Cardiac fibroblast (primary cell): ENCODE data around the gene DDX24.

Experiments
- DNase-seq, 2 donors: peaks; one replicate each; pipeline versions ENCODE4 v3.0.0 to v3.0.0-alpha.2; 2010; ENCODE audit warnings: low read depth in 2 of 2
- H3K4me3 ChIP-seq, 2 donors: replicated peaks in 1 of 2; 1 replicate in 1 of 2; 2 replicates in 1 of 2; pipeline ENCODE4 v1.5.1; 2011; ENCODE audit warnings: low read depth in 2 of 2, low read length in 2 of 2, mild to moderate bottlenecking in 2 of 2, moderate library complexity in 1 of 2
- CTCF ChIP-seq: IDR thresholded peaks from one replicate; pipeline ENCODE4 v1.5.1; 2011; ENCODE audit warnings: low read depth, mild to moderate bottlenecking, low read length, inconsistent platforms

Gene DDX24

GRCh38 chr14:94115058-94115591, 34.1 kb upstream of the DDX24 start:
- no peak overlapping the region for H3K4me3 ChIP-seq
- peak in 1 of 2 donors; percentile 38 for DNase-seq
- no peak for TF ChIP-seq CTCF

- no peak overlapping the region for H3K4me3 ChIP-seq
- TF ChIP-seq CTCF: no peak
- DNase-seq: no peak
Measured at GRCh38 chr14:94114589-94115057, 33.6 kb upstream of the DDX24 start.

GRCh38 chr14:94113908-94114588, 33.0 kb upstream of the DDX24 start:
- no peak overlapping the region for H3K4me3 ChIP-seq
- DNase-seq: no peak
- TF ChIP-seq CTCF: no peak

- H3K4me3 ChIP-seq: no peak overlapping the region
- peak; percentile 27 to 31 for DNase-seq
- no peak for TF ChIP-seq CTCF
Measured at GRCh38 chr14:94113490-94113889, 32.5 kb upstream of the DDX24 start.

GRCh38 chr14:94113073-94113472, 32.1 kb upstream of the DDX24 start:
- H3K4me3 ChIP-seq: no peak overlapping the region
- TF ChIP-seq CTCF: no peak

GRCh38 chr14:94112513-94113063, 31.6 kb upstream of the DDX24 start:
- H3K4me3 ChIP-seq: no peak overlapping the region
- TF ChIP-seq CTCF: no peak
- DNase-seq: no peak

More at GRCh38 chr14:94113073-94113472, 32.1 kb upstream of the DDX24 start:
- no peak for DNase-seq
